HG03565 (cell line): ENCODE measurements around the gene VSNL1.

ENCODE experiments used
- ATAC-seq: cut with Tn5 transposase; IDR thresholded peaks from one replicate; pipeline ENCODE4 v1.9.1; 2021; ENCODE audit warnings: mild to moderate bottlenecking, moderate library complexity; ENCODE audit not compliant: unreplicated experiment

VSNL1 gene

GRCh38 chr2:17683981-17684380 is 143.5 kb downstream of the VSNL1 start:
- no peak for ATAC-seq

GRCh38 chr2:17688600-17688999 is 148.1 kb downstream of the VSNL1 start:
- ATAC-seq = no peak

GRCh38 chr2:17689010-17689409 is 148.5 kb downstream of the VSNL1 start:
- ATAC-seq = no peak

GRCh38 chr2:17690776-17691175 is 150.3 kb downstream of the VSNL1 start:
- ATAC-seq = no peak
